SHP77 treated with DMSO at 0.1 percent for 48 hours (cell line): ENCODE measurements around the gene ZIC2.
"Not testable (repeated sequence)": the region's sequence is repeated elsewhere in the genome, so short reads cannot be mapped to it uniquely, and the experiment has no call there.

Experiments used
- DNase-seq: peaks from one replicate; lab custom pipeline; 2025; lab: John Stamatoyannopoulos, UW

The ZIC2 gene

DNA sequence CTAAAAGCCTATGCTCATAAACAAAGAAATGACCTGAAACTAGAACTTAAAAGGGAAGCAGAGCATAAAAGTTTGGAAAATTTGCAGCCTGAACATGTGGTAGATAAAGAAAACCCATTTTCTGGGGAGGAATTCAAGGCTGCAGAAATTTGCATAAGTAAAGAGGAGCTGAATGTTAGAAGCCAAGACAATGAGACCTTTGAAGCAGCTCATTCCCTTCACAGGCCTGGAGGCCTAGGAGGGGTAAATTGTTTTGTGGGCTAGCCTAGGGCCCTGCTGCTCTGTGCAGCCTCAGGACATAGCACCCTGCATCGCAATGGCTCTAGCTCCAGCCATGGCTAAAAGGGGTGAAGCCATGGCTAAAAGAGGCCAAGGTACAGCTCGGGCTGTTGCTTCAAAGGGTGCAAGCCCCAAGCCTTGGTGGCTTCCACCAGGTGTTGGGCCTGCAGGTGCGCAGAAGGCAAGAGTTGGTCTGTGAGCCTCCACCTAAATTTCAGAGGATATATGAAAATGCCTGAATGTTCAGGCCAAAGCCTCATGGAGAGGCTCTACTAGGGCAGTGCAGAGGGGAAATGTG is 38.3 kb downstream of the ZIC2 start:
- DNase-seq: no peak

DNA sequence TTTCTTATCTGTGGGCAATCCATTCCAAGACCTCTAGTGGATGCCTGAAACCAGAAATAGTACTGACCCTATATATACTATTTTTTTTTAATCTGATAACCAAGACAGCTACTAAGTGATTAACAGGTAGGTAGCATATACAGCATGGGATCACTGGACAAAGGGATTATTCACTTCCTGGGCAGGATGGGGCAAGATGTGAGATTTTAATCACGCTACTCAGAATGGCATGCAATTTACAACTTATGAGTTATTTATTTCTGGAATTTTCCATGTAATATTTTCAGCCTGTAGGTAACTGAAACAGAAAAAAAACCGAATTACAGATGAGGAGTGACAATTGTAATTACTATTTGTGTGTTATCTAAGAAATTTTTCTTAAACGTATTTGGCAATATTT is 41.2 kb downstream of the ZIC2 start:
- DNase-seq: no peak

- no peak for DNase-seq
Measured at GRCh38 chr13:100024023-100024422, 42.4 kb downstream of the ZIC2 start.

GRCh38 chr13:100029933-100030332 is 48.3 kb downstream of the ZIC2 start:
- DNase-seq: no peak

GRCh38 chr13:100032642-100033041 is 51.1 kb downstream of the ZIC2 start:
- DNase-seq: not testable (repeated sequence)

DNA sequence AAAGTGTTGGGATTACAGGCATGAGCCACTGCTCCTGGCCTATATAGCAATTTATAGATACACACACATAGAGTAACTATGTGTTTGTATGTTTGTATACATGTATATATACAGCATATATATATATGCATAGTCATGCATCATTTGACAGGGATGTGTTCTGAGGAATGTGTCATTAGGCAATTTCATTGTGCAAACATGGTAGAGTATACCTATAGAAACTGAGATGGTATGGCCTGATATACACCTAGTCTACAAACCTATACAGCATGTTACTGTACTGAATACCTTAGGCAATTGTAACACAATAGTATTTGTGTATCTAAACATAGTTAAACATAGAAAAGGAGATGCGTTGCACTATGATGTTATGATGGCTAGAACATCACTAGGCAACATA is 54.4 kb downstream of the ZIC2 start:
- no peak for DNase-seq
